A549 (cell line): ENCODE results near the gene PTGER1. TPM values are rescaled to one million over a fixed set of nuclear protein-coding genes. Genes with fewer than 3 reads are reported as not detected.

Experiments used
- ATAC-seq, 2 experiments: fragments of 200-7000 bp in 1 of 2; fragments of >200 bp in 1 of 2; cut with Nextera tagmentation in 1 of 2; cut with Tn5 transposase in 1 of 2; 3 replicates each; pipeline versions ENCODE4 v1.8.0 to v1.9.1; 2018 to 2020; ENCODE audit warnings: mild to moderate bottlenecking in 1 of 2, moderate library complexity in 1 of 2
- CTCF ChIA-PET: fragments of 300-600 bp; sonication (Branson Sonifier 250); formaldehyde crosslinking; extraction: SDS; loops from one replicate; lab custom pipeline; 2021; ENCODE audit warnings: antibody characterized with exemption, inconsistent platforms; lab: Yijun Ruan, JAX
- POLR2A ChIA-PET: fragments of 350-600 bp; formaldehyde crosslinking; extraction: SDS; loops from one replicate; lab custom pipeline; 2021; ENCODE audit warnings: antibody characterized with exemption, inconsistent platforms; lab: Yijun Ruan, JAX
- DNase-seq, 2 experiments: peaks; one replicate each; pipeline versions ENCODE4 v3.0.0 to v3.0.0-alpha.2; 2011 to 2016; ENCODE audit warnings: low read depth in 1 of 2, low spot score in 1 of 2
- FAIRE-seq: peaks from 2 replicates; lab custom pipeline; 2011; peaks lifted over from hg19 to GRCh38; lab: Jason Lieb, UNC
- H3K27ac ChIP-seq, 2 experiments: fragments of >200 bp; sonication (Bioruptor Twin); formaldehyde crosslinking; 3 replicates each; pipeline ENCODE4 v1.5.1; 2016 to 2017
- H3K4me1 ChIP-seq: fragments of >200 bp; sonication (Bioruptor Twin); formaldehyde crosslinking; 3 replicates; pipeline ENCODE4 v1.6.1; 2016
- H3K4me2 ChIP-seq: fragments of >200 bp; sonication (Bioruptor Twin); formaldehyde crosslinking; 3 replicates; pipeline ENCODE4 v1.6.1; 2016
- H3K4me3 ChIP-seq: fragments of >200 bp; sonication (Bioruptor Twin); formaldehyde crosslinking; 3 replicates; pipeline ENCODE4 v1.5.1; 2016
- H3K9me3 ChIP-seq: fragments of >200 bp; sonication (Bioruptor Twin); formaldehyde crosslinking; 3 replicates; pipeline ENCODE4 v1.6.1; 2016
- BCL3 ChIP-seq: fragments of >200 bp; sonication (Bioruptor Twin); formaldehyde crosslinking; IDR thresholded peaks from 3 replicates; pipeline ENCODE4 v1.6.1; 2016
- BHLHE40 ChIP-seq: IDR thresholded peaks from 2 replicates; pipeline ENCODE4 v1.6.1; 2012; ENCODE audit warnings: low read depth, low read length, inconsistent platforms
- CBX2 ChIP-seq: fragments of 200-600 bp; sonication (generic); IDR thresholded peaks from 2 replicates; pipeline ENCODE4 v1.6.1; 2016; ENCODE audit warnings: low read depth, mild to moderate bottlenecking, borderline replicate concordance
- CHD2 ChIP-seq: fragments of 150-350 bp; IDR thresholded peaks from 2 replicates; pipeline ENCODE4 v1.6.1; 2014; ENCODE audit warnings: low read length; ENCODE audit not compliant: partially characterized antibody
- EHMT2 ChIP-seq: fragments of 200-600 bp; sonication (generic); IDR thresholded peaks from 2 replicates; pipeline ENCODE4 v1.6.1; 2016; ENCODE audit warnings: antibody characterized with exemption, low read depth, mild to moderate bottlenecking, moderate library complexity
- EP300 ChIP-seq, 2 experiments: fragments of >200 bp; sonication (Bioruptor Twin); formaldehyde crosslinking; IDR thresholded peaks; 2 replicates in 1 of 2; 3 replicates in 1 of 2; pipeline ENCODE4 v1.6.1; 2016 to 2017
- ESRRA ChIP-seq: fragments of 150-350 bp; IDR thresholded peaks from 2 replicates; pipeline ENCODE4 v1.6.1; 2014; ENCODE audit warnings: mild to moderate bottlenecking, low read length, borderline replicate concordance
- HES2 ChIP-seq: fragments of >200 bp; sonication (Bioruptor Twin); formaldehyde crosslinking; IDR thresholded peaks from 2 replicates; pipeline ENCODE4 v1.6.1; 2016
- HOXA7 ChIP-seq: fragments of 250-450 bp; sonication (Bioruptor Pico); IDR thresholded peaks from 2 replicates; pipeline ENCODE4 v1.5.0; 2020; ENCODE audit warnings: mild to moderate bottlenecking, moderate library complexity
- HOXB5 ChIP-seq: fragments of 250-450 bp; sonication (Bioruptor Pico); IDR thresholded peaks from 2 replicates; pipeline ENCODE4 v1.5.0; 2020; ENCODE audit warnings: mild to moderate bottlenecking, moderate library complexity
- JUNB ChIP-seq: fragments of >200 bp; sonication (Bioruptor Twin); formaldehyde crosslinking; IDR thresholded peaks from 2 replicates; pipeline ENCODE4 v1.6.1; 2016
- KDM5A ChIP-seq: fragments of 200-600 bp; sonication (generic); IDR thresholded peaks from 2 replicates; pipeline ENCODE4 v1.6.1; 2016; ENCODE audit warnings: antibody characterized with exemption, mild to moderate bottlenecking
- MAX ChIP-seq: IDR thresholded peaks from 2 replicates; pipeline ENCODE4 v1.6.1; 2012
- MAZ ChIP-seq: fragments of 150-350 bp; IDR thresholded peaks from 2 replicates; pipeline ENCODE4 v1.6.1; 2014; ENCODE audit warnings: antibody characterized with exemption, low read depth, low read length, borderline replicate concordance
- NR3C1 ChIP-seq: fragments of >200 bp; sonication (Bioruptor Twin); formaldehyde crosslinking; IDR thresholded peaks from 3 replicates; pipeline ENCODE4 v1.6.1; 2017
- PHF8 ChIP-seq: fragments of 200-600 bp; sonication (generic); IDR thresholded peaks from 2 replicates; pipeline ENCODE4 v1.6.1; 2016; ENCODE audit warnings: low read depth, mild to moderate bottlenecking, antibody characterized with exemption, moderate library complexity, borderline replicate concordance
- POLR2A ChIP-seq: IDR thresholded peaks from 2 replicates; pipeline ENCODE4 v1.6.1; 2012; ENCODE audit warnings: mild to moderate bottlenecking, low read length
- RCOR1 ChIP-seq: fragments of 150-350 bp; IDR thresholded peaks from 2 replicates; pipeline ENCODE4 v1.6.1; 2014; ENCODE audit warnings: antibody characterized with exemption, low read length, low read depth
- TP53 ChIP-seq: fragments of 250-450 bp; sonication (Bioruptor Pico); IDR thresholded peaks from 2 replicates; pipeline ENCODE4 v1.5.0; 2021; ENCODE audit warnings: mild to moderate bottlenecking, moderate library complexity
- ZC3H11A ChIP-seq: fragments of 450-650 bp; IDR thresholded peaks from 2 replicates; pipeline ENCODE4 v1.6.1; 2014; ENCODE audit warnings: antibody characterized with exemption, mild to moderate bottlenecking
- ZNF302 ChIP-seq: fragments of 250-450 bp; sonication (Bioruptor Pico); IDR thresholded peaks from 2 replicates; pipeline ENCODE4 v1.9.0; 2021; ENCODE audit warnings: inconsistent platforms, mild to moderate bottlenecking, moderate library complexity
- WGBS: methylation state at CpG from one replicate; pipeline ENCODE4 v1.1.6; 2017; ENCODE audit errors: missing lambda C conversion rate; 5-methylcytosine and 5-hydroxymethylcytosine counted together
- polyA minus RNA-seq: library from RNA; depleted of rRNA, polyadenylated mRNA; stranded (reverse); fragments of >200 nt; gene quantifications from 2 replicates; pipeline ENCODE4 v1.2.3, GENCODE V29; 2011; rRNA and poly(A)+ RNA removed
- polyA plus RNA-seq, 4 experiments: library from polyadenylated mRNA; depleted of rRNA in 3 of 4; stranded (reverse); fragments of >200 nt; fragmentation: RNase III in 1 of 4; extraction: RNeasy Plus Mini Kit Qiagen cat#74134 plus additional on column Dnase treatment in 1 of 4; gene quantifications; 2 replicates in 3 of 4; 3 replicates in 1 of 4; pipeline ENCODE4 v1.2.3, GENCODE V29; 2011 to 2017
- TF ChIP-seq, protein P1 (sequence below): fragments of >200 bp; sonication (Bioruptor Twin); formaldehyde crosslinking; IDR thresholded peaks from 3 replicates; pipeline ENCODE4 v1.5.1; 2016
- TF ChIP-seq, protein P2 (sequence below): IDR thresholded peaks from 2 replicates; pipeline ENCODE4 v1.6.1; 2012; ENCODE audit warnings: low read depth, borderline replicate concordance
- TF ChIP-seq, protein P3 (sequence below): fragments of 250-450 bp; sonication (Bioruptor Pico); IDR thresholded peaks from 2 replicates; pipeline ENCODE4 v1.5.0; 2021; ENCODE audit warnings: mild to moderate bottlenecking, moderate library complexity, borderline replicate concordance

Gene PTGER1, protein sequence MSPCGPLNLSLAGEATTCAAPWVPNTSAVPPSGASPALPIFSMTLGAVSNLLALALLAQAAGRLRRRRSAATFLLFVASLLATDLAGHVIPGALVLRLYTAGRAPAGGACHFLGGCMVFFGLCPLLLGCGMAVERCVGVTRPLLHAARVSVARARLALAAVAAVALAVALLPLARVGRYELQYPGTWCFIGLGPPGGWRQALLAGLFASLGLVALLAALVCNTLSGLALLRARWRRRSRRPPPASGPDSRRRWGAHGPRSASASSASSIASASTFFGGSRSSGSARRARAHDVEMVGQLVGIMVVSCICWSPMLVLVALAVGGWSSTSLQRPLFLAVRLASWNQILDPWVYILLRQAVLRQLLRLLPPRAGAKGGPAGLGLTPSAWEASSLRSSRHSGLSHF
- polyA plus RNA-seq (2011; rRNA removed) (0.06 TPM in 1 of 2 replicates, not detected in the other), polyA plus RNA-seq (2017; fragmentation: RNase III; extraction: RNeasy Plus Mini Kit Qiagen cat#74134 plus additional on column Dnase treatment) (0.12 to 0.18 TPM (median 0.17 TPM) in 3 replicates), polyA minus RNA-seq (not detected in 2 replicates)
- 0.12 and 0.27 TPM in 2 replicates for polyA plus RNA-seq (2012; cell fraction: cytosol; rRNA removed)
- polyA plus RNA-seq (2012; cell fraction: nucleus; rRNA removed): 0.21 and 0.70 TPM in 2 replicates

DNA sequence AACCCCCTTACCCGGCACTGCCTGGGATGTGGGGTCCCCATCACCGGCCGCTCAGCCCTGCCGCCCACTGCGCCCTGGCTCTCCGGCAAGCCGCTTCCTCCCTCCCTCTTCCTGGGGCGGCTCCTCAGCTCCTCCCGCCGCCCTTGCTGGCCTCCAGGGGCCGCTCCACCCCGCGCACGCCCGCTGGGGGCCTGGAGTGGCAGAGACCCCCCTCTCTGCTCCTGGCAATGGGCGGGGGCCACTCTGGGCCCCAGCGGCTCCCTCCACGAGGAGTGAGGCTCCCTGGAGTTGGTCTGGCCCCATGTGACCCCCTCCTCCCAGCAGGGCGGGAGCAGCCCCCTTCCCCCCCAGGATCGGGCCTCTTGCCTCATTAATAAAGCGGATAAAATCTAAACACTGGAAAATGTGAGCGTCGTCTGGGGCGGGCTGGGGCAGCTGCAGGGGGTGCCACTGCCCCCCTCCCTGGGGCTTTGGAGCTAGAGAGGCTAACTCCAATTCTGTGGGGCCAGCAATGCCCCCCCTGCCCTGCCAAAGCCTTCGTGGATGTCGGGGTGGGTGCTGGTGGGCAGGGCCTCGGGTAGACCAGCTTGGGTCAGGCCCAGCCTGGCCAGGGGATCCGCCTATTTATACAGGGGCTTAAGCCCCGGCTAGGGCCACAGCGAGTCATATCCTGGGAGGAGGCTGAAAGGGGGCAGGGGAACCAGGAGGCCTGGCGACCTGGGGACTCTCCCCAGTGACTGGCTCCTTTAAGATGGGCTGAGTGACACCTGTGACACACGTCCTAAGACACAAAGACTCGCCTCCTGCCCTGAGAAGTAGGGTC, at the start of gene PTGER1:
TSS of gene PTGER1 (minus strand) at position 104 of the 823 bp plus-strand sequence. CDS start 1,034 bp downstream, outside the sequence.
- Histone ChIP-seq H3K9me3 (no peaks in the 10 kb centered on the region), H3K4me3 (no peak within 1 kb of the TSS), H3K4me2 (peak within 1 kb of the TSS; percentile 61), H3K27ac (peak within 1 kb of the TSS; percentile 52 to 84; a peak in 3 of 6 replicates), H3K4me1 (peaks cover 35% of the 10 kb centered on the region)
- ATAC-seq (peak; percentile 22 to 50; a peak in 4 of 6 replicates), DNase-seq (peak in 1 of 2 experiments; percentile 41), FAIRE-seq (no peak)
- WGBS: 37% methylated on average over 7 of the region's 33 CpGs
- ChIA-PET CTCF (interaction anchor here (0.7 to 1.2 kb wide), 2 partner anchors 9 to 30 kb away, joined by 3 read pairs; no protein-coding TSS in a partner anchor), POLR2A (no interaction called here)
- TF ChIP-seq MAX (no peak), JUNB (no peak), EP300 (IDR thresholded peaks at IDR 0.05) (no peak), CBX2 (no peak), PHF8 (no peak), BCL3 (no peak), EHMT2 (no peak), MAZ (no peak), KDM5A (no peak), POLR2A (no peak), TP53 (CRISPR knock-in tag) (no peak), HOXB5 (CRISPR knock-in tag) (no peak), ESRRA (no peak), HOXA7 (CRISPR knock-in tag) (no peak), BHLHE40 (no peak), NR3C1 (no peak)
- TF ChIP-seq, protein P1, sequence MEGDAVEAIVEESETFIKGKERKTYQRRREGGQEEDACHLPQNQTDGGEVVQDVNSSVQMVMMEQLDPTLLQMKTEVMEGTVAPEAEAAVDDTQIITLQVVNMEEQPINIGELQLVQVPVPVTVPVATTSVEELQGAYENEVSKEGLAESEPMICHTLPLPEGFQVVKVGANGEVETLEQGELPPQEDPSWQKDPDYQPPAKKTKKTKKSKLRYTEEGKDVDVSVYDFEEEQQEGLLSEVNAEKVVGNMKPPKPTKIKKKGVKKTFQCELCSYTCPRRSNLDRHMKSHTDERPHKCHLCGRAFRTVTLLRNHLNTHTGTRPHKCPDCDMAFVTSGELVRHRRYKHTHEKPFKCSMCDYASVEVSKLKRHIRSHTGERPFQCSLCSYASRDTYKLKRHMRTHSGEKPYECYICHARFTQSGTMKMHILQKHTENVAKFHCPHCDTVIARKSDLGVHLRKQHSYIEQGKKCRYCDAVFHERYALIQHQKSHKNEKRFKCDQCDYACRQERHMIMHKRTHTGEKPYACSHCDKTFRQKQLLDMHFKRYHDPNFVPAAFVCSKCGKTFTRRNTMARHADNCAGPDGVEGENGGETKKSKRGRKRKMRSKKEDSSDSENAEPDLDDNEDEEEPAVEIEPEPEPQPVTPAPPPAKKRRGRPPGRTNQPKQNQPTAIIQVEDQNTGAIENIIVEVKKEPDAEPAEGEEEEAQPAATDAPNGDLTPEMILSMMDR: no peak
- TF ChIP-seq, protein P2, sequence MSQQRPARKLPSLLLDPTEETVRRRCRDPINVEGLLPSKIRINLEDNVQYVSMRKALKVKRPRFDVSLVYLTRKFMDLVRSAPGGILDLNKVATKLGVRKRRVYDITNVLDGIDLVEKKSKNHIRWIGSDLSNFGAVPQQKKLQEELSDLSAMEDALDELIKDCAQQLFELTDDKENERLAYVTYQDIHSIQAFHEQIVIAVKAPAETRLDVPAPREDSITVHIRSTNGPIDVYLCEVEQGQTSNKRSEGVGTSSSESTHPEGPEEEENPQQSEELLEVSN: no peak

GRCh38 chr19:14520543-14520942, 45.4 kb upstream of the PTGER1 start:
- ChIA-PET POLR2A (no interaction called here), CTCF (interaction anchor here (0.8 to 2.3 kb wide), 2 partner anchors 15 to 34 kb away, joined by 3 to 8 read pairs; no protein-coding TSS in a partner anchor)
- 77% methylated on average over 4 of the region's 4 CpGs for WGBS

More at GRCh38 chr19:14520543-14520942, 45.4 kb upstream of the PTGER1 start:
- FAIRE-seq (no peak), DNase-seq (no peak), ATAC-seq (no peak)
- Histone ChIP-seq H3K4me1 (peaks cover 42% of the 10 kb centered on the region), H3K4me3 (no peak overlapping the region), H3K9me3 (no peaks in the 10 kb centered on the region), H3K27ac (peak overlapping the region; percentile 92), H3K4me2 (peak overlapping the region; percentile 20; the same call in 1 of the 3 replicates)
- TF ChIP-seq RCOR1: no peak
- TF ChIP-seq CHD2: no peak
- TF ChIP-seq, protein P3, sequence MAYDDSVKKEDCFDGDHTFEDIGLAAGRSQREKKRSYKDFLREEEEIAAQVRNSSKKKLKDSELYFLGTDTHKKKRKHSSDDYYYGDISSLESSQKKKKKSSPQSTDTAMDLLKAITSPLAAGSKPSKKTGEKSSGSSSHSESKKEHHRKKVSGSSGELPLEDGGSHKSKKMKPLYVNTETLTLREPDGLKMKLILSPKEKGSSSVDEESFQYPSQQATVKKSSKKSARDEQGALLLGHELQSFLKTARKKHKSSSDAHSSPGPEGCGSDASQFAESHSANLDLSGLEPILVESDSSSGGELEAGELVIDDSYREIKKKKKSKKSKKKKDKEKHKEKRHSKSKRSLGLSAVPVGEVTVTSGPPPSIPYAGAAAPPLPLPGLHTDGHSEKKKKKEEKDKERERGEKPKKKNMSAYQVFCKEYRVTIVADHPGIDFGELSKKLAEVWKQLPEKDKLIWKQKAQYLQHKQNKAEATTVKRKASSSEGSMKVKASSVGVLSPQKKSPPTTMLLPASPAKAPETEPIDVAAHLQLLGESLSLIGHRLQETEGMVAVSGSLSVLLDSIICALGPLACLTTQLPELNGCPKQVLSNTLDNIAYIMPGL (CRISPR knock-in tag): no peak
- no peak for TF ChIP-seq HES2
- TF ChIP-seq JUNB: no peak
- no peak for TF ChIP-seq ZC3H11A
- no peak for TF ChIP-seq ZNF302 (CRISPR knock-in tag)
